ENCODE data around the gene SRXN1.

The SRXN1 gene

GRCh38 chr20:675033-675452 is 22.0 kb upstream of the SRXN1 start:
- DNase-seq, result no peak

GRCh38 chr20:673603-674001 is 20.6 kb upstream of the SRXN1 start:
- no peak for DNase-seq

GRCh38 chr20:672963-673602 is 20.1 kb upstream of the SRXN1 start:
- DNase-seq, result no peak

GRCh38 chr20:671252-672030 is 18.4 kb upstream of the SRXN1 start:
- no peak for DNase-seq

GRCh38 chr20:669573-669972 is 16.6 kb upstream of the SRXN1 start:
- no peak for DNase-seq

- no peak for DNase-seq
Measured at GRCh38 chr20:668638-669037, 15.6 kb upstream of the SRXN1 start.

GRCh38 chr20:668050-668449 is 15.1 kb upstream of the SRXN1 start:
- DNase-seq, result no peak

- DNase-seq, result peak; percentile 49 to 54
Measured at GRCh38 chr20:667351-668034, 14.5 kb upstream of the SRXN1 start.

GRCh38 chr20:666877-667276 is 13.9 kb upstream of the SRXN1 start:
- DNase-seq, result no peak

GRCh38 chr20:665276-665675 is 12.3 kb upstream of the SRXN1 start:
- DNase-seq, result no peak

GRCh38 chr20:664576-664975 is 11.6 kb upstream of the SRXN1 start:
- no peak for DNase-seq

- no peak for DNase-seq
Measured at GRCh38 chr20:664151-664550, 11.2 kb upstream of the SRXN1 start.

- DNase-seq, result no peak
Measured at GRCh38 chr20:663315-664090, 10.5 kb upstream of the SRXN1 start.

- DNase-seq, result no peak
Measured at GRCh38 chr20:662277-663192, 9.5 kb upstream of the SRXN1 start.

GRCh38 chr20:661474-662270 is 8.7 kb upstream of the SRXN1 start:
- DNase-seq, result no peak

GRCh38 chr20:658731-659291 is 5.8 kb upstream of the SRXN1 start:
- no peak for DNase-seq

GRCh38 chr20:658202-658601 is 5.2 kb upstream of the SRXN1 start:
- no peak for DNase-seq

GRCh38 chr20:655726-656624 is 3.0 kb upstream of the SRXN1 start:
- DNase-seq, result no peak

- DNase-seq, result no peak
Measured at GRCh38 chr20:654417-654750, 1.4 kb upstream of the SRXN1 start.
